Activated CD8-positive, alpha-beta memory T cell treated with anti-CD3 and anti-CD28 coated beads, Interleukin-2, amount 50 U/mL, for 4 hours (primary cell): ENCODE results near the gene HBP1.

Source experiments
- DNase-seq: peaks from one replicate; pipeline ENCODE4 v3.0.0-alpha.2; 2020

Gene HBP1

DNA sequence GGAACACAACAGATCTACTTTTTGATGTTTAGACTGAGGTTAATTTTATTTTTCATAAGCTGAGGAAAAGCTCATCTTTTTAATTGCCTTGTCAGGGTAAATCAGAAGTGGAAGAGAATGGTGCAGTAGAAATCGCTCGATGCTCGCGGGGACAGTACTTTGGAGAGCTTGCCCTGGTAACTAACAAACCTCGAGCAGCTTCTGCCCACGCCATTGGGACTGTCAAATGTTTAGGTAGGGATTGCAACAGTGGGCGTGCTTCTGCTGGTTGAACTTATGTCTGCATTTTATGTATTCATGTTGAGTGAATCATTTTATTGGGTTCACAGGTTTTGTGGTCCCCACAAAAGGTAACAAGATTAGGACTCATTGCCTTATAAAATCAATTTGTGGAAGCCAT is 11.7 kb upstream of the HBP1 start:
- DNase-seq = no peak

DNA sequence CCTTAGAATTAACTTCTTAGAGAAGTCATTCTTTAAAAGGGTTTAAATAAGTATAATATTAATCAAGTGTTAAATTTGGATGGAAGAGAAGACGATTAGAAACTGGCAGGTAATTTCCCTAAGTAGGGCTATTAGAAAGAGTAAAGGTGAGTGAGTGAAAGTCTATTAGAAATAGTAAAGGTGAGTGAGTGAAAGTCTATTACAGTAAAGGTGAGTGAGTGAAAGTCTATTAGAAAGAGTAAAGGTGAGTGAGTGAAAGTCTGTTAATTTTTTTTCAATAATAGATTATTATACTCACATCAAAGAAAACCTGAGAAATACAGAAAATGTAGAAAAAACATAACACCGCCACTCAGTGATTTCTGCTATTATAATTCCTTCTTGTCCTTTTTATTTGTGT is 10.8 kb upstream of the HBP1 start:
- DNase-seq = no peak

DNA sequence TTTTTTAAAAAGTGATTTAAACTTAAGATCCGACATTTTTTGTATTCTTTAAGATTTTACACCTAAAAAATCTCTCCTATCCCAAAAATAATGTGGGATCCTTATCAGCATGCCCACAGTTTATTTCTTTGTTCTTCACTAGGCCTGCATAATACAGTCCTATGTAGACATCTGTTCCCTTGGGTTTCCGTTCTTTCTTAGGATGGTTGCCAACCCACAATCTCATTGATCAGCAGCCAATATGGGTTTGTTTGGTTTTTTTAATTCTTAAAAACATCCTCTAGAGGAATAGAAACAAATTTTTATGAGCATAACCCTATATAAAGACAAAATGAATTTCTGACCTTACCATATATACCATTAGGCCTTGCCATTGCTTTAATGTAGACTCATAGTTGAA is 8.4 kb upstream of the HBP1 start:
- DNase-seq = no peak

DNA sequence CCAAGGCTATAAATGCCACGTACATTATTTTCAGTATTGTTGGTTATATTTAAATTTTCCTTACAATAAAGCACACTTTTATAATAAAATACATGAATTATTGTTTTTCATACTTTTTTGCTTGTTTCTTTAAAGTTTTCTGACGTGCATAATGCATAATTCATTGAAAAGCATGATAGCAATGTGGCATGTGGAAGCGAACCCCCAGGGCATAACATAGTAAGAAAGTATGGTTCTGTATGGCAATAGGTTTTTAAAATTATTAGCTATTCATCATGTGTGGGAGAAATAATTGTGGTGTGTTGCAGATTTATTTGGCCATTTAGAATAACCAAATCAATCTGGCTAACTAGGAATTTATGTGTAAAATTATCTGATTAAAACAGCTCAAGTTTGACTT is 7.4 kb upstream of the HBP1 start:
- DNase-seq = no peak

DNA sequence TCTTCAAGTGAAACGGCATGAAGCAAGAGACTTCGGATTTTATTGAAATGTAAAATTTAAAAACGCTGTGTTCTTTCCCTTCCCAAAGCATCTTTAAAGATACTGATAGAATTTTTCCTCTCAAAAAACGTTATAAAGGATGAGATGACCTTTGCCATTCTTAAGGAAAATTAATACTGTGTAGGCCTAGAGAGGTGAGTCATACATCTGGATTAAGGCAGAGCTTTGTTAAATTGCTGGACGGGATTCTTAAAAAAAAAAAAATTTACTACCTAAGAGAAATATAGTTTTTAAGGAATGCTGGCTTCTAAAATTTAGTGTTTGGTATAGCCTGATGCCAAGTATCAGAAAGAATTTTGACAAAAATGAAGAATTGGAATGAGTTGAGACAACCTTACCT is 6.3 kb upstream of the HBP1 start:
- no peak for DNase-seq

DNA sequence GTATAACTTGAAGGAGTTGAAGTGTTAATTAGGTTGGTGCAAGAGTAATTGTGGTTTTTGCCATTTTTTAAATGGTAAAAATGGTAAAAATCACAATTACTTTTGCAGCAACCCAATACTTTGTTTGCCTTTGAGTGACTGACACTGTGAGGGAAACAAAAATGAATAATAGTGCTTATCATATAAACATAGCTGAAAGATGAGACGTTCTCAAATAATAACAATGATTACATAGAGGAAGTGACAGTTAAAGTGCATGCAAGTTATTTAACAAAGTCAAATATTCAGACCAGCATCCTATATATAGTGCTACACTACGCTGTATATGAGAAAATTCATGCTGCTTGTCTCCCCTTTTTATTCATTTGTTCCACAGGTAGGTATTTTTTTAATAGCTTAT is 4.7 kb upstream of the HBP1 start:
- no peak for DNase-seq

DNA sequence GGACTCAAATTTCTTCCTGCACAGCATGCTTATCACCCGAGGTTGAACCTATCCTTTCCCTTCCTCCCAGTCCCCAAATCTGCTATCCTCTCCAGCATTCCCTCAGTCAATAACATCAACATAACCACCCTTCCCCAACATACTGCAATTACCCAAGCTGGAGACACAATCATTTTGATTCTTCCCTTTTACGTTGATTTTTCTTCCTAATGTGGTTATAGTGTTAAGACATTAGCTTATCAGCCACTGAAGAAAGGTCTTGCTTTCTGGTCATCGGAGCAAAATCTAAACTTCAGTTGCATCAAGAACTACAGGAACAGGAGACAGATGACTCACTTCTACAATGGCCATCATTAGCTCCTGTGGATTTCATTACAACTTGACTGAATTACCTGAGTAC is 3.5 kb upstream of the HBP1 start:
- no peak for DNase-seq

DNA sequence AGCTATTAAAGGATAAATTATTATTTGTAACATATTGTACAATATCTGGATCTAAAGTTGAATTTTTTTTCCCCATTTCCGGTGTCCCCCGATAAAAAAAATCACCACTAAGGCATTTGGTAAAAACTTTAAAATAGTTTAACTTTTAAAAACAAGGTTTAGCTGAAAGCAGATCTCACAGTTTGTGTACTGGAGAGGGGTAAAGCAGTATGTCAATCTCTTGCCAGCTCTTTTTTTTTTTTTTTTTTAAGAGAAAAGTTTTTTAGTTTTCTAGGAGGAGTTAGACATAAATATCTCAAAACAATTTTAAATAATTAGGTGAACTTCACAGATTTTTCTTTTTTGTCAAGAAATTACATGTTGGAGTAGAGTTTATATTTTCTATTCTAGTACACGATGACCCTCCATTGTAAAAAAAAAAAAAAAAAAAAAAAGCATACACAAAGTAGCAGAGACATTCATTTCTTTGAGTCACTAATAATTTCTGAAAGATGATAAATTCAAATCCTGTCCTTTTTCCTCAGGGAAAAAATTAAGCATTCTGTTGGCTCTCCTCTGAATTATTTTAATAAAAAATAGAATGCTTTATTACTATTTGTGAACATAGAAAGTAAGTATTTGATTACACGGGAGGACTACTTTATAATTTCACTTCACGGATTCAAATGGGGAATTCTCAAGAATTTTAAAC is 1.9 kb upstream of the HBP1 start:
- no peak for DNase-seq

DNA sequence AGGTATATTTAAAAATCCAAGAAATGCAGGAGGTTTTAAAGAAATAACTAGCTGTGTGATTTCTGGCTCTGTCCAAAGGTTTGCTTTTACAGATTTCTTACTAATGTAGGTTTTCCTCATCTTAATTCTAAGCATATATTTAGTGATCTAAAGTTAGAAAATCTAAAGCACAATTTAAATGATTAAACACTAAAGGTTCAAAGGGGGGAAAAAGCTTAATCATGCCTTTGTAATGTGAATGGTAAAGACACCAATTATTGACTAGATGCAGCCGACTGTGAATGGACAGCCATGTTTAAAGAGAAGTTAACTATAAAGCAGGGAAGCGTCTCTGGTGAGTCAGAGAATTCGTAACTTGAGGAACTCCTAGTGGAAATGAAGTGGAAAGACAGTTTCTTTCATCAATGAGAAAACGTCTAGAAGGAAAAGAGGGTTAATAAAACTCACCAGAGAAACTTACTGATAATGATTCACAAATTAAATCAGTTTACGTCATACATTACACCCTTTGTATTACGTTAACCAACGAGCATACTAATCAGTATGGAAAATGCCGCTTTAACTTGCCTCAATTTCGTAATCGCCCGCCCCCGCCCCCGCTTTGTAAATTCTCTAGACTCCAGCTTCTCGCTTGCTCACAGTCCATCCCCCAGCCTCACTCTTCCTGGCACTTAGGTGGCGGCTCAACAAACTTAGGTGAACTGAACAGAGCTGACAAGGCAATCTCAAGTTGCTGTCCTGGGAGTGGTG is 1.1 kb upstream of the HBP1 start:
- DNase-seq = peak; percentile 69

DNA sequence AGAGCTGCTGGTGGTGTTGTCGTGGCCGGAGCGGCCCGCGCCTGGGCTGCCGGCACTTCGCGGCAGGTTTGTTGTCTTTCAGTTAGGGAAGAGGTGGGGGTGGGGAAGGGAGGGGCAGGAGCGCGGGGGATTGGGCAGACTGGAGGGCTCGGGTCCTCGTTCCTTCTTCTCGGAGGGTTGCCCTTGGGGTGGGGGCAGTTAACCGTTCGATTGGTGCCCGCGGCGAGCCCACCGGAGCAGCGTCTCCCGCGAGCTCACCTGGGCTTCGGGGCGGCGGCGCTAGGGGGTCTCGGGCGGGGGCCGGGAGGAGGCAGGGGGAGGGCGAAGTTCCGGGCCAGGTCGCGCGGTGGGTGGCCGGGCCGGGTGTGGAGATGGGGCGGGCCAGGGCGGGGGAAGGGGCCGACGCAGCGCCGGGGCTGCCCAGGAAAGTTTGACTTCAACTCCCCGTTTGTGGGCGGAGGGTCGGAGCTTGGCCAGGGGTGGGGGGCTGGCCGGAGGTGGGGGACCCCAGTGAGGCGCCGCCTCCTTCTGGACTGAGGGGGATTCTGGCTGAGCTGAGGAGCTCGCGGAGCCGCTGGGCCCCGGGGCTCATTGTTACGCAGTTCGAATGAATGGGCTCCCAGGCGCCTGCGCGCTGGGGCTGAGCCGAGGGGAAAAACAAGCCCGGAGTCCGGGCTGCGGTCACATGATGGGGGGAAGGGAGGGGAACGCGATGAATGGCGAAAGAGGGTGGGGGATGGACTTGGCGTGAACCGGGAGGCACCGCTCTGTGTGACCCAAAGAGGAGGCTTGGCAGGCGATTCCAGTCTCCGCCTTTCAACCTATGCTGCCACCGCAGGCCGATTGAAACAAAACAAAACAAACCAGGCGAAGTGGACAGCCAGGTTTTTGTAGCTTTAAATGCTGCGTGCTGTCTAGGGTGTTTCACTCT is 582 bp downstream of the HBP1 start:
- DNase-seq = peak; percentile 79

DNA sequence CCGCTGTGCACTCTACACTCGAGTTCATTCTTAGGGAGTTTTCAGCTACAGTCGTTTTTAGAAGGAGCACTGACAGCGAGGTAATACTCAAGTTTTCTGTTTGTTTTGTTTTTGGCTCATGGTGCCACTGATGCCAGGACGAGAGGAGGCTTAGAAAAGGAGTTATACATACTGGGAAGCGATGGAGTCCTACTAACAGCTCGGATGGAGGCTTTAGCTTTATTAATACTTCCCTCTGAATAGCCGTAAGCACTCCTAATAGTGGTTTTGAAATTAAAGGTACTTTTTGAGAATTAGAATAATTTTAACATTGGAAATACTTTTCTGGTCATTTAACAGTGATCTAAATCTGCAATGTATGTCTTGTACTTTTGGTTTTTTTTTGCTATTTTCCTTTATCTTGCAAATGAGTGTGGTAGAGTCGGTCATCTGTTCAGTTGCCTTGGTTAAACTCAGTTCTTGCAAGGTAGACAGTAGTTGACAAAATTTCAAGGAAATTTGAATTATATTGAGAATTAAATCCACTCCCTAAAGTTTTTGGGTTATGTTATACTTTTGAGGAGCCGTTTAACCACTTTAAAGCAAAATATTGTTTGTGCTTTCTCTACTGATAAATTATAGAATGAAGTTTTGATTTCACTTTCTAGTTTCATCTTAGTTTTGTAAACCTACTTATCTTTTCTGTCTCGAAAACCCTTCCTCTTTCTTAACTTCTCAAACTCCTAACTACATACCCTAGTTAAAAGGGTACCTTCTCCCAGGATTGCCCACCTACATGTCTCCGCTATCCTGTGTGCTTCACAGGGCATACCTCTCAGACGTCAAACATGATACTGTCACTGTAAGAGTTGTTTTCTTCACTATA is 1.5 kb downstream of the HBP1 start:
- no peak for DNase-seq

DNA sequence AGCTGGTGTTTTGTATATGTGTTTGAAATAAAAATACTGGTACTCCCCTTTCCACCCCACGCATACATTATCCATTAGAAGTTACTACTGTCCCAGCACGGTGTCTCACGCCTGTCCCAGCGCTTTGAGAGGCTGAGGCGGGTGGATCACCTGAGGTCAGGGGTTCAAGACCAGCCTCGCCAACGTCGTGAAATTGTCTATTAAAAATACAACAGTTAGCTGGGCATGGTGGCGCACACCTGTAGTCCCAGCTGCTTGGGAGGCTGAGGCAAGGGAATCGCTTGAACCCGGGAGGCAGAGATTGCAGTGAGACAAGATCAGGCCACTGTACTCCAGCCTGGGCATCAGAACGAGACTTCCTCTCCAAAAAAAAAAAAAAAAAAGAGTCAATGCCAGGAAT is 2.7 kb downstream of the HBP1 start:
- no peak for DNase-seq

DNA sequence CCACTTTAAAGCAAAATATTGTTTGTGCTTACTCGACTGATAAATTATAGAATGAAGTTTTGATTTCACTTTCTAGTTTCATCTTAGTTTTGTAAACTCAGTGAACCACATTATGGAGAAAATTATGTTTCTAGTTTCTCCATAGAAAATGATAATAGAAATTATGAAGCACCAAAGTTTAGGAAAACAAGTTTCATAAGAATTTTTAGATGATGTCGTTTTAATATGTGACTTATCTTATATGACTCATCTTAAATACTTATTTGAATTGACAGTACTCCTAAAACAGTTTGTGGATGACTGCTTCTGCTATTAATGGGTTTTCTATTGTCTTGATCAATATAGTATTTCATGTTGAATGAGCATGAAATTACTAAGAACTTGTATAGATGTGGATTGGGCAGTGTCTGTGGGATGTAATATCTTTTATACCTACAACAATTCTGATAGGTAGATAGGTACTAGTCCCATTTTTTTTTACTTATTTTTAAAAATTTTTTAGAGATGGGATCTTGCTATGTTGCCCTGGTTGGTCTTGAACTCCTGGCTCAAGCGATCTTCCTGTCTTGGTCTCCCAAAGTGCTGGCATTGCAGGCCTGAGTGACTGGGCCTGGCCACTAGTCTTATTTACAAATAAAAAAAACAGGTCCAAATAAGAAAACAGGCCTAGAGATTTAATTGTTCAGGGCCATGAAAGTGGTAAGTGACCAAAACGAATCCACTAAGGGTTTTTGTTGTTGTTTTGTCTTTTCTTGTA is 3.7 kb downstream of the HBP1 start:
- no peak for DNase-seq

DNA sequence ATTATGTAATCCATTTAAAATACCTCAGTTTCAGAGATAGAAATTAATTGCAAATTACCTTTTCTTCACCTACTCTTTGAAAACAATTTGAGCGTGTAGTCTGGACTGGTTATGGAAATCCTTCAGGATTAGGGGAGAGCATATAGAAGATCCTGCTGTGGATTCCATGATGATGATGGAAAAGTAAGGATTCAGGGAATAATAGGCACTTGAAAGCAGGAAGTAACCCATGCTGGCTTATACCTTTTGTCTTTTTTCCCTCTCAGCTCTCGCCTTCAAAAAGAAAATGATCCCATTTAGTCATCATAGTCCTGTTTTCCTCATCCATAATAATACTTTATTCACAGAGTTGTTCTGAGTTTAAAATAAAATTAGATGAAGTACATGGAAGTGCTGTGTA is 4.4 kb downstream of the HBP1 start:
- no peak for DNase-seq

DNA sequence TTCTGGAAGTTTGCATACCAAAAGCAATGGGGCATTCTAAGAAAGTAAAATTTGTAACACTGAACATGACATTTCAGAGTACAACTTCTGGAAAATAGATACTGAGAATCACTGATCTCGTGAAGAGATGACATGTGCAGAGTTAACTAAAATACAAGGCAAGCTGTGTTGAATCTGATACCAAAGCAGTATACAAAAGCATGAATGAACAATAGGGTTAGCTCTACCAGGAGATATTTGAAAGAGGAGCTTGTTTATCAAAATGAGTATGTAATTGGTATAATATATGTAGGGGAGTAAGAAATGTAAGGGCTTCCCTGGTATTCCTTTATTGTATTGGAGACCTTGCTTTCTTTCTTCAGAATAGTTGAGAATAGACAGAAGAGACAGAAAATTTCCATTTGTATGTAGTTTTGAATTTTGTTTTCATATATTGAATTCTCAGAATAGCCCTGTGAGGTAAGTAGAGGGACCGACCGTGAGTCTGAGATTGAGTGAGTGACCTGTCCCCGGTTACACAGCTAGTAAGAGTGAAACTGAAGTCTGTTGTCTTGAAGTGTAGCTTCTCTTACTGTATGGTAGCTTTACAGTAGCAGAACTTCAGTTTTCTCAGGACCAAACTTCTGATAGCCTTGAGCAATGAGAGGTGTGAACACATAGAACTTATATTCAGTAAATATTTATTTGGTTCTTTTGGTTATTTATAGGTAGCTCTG is 5.0 kb downstream of the HBP1 start:
- no peak for DNase-seq

DNA sequence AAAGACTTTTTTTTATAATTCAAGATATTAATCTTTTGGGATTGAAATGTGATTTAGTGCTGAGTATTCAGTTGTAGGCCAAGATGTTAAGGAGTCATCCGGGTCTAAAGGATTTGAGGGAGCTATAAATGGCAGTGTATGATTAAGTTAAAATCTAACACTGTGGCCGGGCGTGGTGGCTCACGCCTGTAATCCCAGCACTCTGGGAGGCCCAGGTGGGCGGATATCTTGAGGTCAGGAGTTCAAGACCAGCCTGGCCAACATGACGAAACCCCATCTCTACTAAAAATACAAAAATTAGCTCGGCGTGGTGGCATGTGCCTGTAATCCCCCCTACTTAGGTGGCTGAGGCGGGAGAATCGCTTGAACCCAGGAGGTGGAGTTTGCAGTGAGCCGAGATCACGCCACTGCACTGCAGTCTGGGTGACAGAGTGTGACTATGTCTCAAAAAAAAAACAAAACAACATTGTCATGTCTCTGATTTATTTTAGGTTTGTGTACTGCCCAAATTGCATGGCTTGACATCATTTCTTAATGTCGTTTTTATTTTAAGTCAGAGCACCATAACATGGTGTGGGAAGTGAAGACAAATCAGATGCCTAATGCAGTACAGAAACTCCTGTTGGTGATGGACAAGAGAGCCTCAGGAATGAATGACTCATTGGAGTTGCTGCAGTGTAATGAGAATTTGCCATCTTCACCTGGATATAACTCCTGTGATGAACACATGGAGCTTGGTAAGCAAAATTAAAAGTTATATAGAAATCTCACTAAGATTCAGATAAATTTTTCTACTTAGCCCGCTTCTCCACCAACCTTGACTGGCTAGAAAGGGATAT is 10.7 kb downstream of the HBP1 start:
- DNase-seq = no peak

DNA sequence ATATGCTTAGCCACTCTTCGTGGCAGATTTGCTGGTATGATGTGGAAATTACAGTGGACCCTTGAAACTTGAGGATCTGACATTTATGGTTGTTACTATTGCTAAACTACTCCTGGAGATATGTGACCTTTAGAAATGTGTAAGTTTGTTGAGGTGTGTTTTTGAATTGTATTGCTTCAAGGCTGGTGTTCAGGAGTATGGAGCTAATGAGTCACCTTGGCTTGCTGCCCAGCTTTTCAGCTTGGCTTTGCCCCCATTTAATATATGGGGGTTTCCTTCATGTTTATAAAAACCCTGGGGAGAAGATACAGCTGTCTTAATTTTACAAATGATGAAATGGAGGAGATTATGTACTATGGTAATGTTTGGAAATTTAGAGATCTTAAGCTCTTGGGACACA is 11.6 kb downstream of the HBP1 start:
- peak; percentile 88 for DNase-seq

DNA sequence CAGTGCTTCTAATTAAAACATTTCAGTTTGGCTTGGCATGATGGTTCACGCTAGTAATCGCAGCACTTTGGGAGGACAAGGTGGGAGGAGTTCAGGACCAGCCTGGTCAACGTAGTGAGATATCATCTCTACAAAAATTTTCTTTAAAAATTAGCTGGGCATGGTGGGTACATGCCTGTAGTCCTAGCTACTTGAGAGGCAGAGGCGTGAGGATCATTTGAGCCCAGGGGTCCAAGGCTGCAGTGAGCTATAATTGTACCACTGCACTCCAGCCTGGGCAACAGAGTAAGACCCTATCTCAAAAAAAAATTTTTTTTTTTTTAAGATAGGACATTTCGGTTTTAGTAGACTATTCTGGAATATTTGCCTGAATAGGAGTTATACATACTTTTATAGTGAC is 12.4 kb downstream of the HBP1 start:
- DNase-seq = no peak

DNA sequence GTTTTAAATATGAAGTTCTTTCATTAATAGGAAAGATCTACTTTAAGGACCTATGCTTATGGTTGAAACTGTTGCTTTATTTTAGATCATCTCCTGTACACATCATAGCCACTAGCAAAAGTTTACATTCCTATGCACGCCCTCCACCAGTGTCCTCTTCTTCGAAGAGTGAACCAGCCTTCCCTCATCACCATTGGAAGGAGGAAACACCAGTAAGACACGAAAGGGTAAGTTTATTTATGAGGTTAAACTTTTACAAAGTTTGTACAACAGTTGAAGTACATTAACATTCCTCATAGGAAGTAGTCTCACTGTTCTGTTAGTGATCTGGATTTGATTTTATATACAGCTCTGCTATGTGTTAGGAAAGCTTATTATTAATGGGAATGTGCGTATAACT is 16.9 kb downstream of the HBP1 start:
- no peak for DNase-seq

DNA sequence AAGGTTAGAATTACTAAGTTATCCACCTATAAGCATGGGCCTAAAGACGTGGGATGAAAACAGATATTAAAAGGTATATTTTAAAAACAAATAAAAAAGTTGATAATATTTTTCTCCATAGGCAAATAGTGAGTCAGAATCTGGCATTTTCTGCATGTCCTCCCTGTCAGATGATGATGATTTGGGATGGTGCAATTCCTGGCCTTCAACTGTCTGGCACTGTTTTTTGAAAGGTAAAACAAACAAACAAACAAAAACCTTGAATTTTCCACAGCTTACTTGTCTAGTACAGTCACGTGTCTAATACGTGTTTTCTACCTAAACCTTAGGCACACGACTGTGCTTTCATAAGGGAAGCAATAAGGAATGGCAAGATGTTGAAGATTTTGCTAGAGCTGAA is 17.4 kb downstream of the HBP1 start:
- DNase-seq = no peak
